HL-60/S4 (cell line): ENCODE data around the gene TNFSF12.

Experiments used
- in situ Hi-C: fragments of 300-500 bp; cut with MboI; formaldehyde crosslinking; loops from 2 replicates; pipeline ENCODE4 v1.14.3; 2022; ENCODE audit warnings: low sequenced_read_pairs

The TNFSF12 gene

DNA sequence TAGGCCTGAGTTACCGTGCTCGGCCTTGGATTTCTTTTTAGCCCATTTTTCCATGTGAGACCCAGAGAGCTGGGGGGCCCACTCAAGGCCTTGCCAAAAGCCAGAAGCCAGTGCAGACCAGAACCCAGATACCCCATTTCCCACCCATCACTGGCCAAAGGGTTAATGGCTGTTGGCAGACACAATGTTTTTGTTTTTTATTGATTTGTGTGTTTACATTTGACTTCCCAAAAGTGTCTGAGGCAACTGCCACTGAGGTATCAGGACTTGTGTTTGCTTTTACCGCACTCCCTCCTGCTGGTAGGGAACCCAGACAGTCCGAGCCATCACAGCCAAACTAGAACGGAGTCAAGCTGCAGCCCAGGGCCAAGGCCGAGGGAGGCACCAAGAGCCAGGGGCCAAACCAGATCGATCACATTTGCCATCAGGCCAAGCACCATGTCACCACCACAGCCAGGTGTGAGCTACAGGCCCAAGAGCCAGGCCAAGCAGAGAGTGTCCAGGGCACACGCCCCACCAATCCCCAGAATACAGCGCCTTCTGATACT lies 7.7 kb upstream of the TNFSF12 start:
- in situ Hi-C loops: no loop called here

- in situ Hi-C loops: no loop called here
Measured at GRCh38 chr17:7544911-7545310, 3.9 kb upstream of the TNFSF12 start.

DNA sequence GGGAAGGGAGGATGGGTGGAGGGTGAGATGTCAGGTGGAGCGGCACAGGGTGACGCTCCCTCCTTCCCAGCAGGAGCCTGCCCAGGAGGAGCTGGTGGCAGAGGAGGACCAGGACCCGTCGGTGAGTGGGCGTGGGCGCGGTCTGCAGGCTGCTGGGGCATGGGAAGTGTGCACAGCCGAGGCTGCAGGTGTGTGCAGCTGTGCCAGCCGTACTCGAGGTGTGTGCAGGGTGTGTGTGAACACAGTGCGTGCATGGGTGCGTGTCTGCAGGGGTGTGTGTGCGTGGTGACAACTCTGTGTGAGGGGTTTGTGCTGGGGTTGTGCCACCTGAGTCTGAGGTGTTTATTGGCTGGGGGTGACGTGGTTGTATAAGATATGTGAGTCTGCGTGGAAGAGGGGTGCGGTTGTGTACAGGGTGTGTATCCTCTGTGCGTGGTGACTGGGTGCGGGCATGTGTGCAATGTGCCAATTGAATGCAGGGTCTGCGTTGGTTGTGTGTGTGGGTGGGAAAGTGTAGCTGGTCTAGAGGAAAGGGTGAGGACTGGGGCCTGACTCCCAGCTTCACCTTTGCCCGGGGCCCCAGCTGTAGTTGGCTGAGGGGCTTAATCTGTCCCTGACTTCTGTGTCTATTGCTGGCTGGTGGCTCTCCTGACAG lies 670 bp downstream of the TNFSF12 start:
- in situ Hi-C loops: no loop called here

DNA sequence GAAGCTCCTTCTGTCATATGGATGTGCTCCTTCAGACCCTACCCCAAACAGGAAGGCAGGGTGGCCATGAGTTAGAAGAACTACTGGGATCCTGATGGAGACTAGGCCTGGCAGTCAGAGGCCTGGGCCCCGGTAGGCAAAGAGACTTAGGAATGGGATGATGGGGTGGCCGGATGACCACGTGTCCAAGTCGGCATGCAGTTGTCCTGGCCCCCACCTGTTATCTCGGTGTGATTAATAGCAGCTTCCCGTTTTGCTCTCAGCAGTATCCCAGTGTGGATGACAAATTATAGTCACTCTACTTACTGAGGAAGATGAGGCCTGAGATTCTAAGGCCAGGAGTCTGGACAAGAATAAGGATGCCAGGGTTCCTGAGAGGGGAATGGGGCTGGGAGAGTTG lies 1.5 kb downstream of the TNFSF12 start:
- in situ Hi-C loops: no loop called here

GRCh38 chr17:7551396-7551795 lies 2.5 kb downstream of the TNFSF12 start:
- in situ Hi-C loops: no loop called here

DNA sequence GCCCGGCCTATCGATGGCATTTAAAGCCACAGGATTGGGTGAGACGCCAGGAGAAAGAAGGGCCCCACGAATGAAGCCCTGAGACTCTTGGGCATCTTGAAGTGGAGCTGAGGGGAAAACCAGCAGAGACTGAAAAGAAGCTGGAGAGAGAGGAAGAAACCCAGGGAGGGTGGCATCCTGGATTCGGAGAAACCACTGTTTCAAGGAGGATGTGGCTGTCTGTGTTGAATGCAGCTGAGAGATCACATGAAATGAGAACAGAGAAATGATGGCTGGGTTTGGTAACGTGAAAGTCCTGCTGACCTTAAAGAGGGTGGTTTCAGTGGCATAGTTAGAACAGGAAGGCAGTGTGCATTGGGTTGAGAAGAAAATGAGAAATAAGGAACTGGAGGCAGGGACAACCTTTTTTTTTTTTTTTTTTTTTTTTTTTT lies 3.8 kb downstream of the TNFSF12 start:
- in situ Hi-C loops: no loop called here

GRCh38 chr17:7553356-7553755 lies 4.5 kb downstream of the TNFSF12 start:
- in situ Hi-C loops: no loop called here

- in situ Hi-C loops: no loop called here
Measured at GRCh38 chr17:7555320-7555948, 6.6 kb downstream of the TNFSF12 start.

GRCh38 chr17:7556627-7557026 lies 7.8 kb downstream of the TNFSF12 start:
- in situ Hi-C loops: no loop called here

GRCh38 chr17:7557147-7557764 lies 8.4 kb downstream of the TNFSF12 start:
- in situ Hi-C loops: no loop called here

- in situ Hi-C loops: no loop called here
Measured at GRCh38 chr17:7557775-7558543, 9.1 kb downstream of the TNFSF12 start.

- in situ Hi-C loops: no loop called here
Measured at GRCh38 chr17:7558544-7559319, 9.9 kb downstream of the TNFSF12 start, which contains the start of gene TNFSF13. Gene TNFSF13 (plus strand): TSS chr17:7558750. CDS start chr17:7559040, 290 bp downstream.

GRCh38 chr17:7559320-7560171 lies 10.7 kb downstream of the TNFSF12 start:
- in situ Hi-C loops: no loop called here

- in situ Hi-C loops: no loop called here
Measured at GRCh38 chr17:7560172-7561027, 11.5 kb downstream of the TNFSF12 start.

- in situ Hi-C loops: no loop called here
Measured at GRCh38 chr17:7561028-7561575, 12.2 kb downstream of the TNFSF12 start.

DNA sequence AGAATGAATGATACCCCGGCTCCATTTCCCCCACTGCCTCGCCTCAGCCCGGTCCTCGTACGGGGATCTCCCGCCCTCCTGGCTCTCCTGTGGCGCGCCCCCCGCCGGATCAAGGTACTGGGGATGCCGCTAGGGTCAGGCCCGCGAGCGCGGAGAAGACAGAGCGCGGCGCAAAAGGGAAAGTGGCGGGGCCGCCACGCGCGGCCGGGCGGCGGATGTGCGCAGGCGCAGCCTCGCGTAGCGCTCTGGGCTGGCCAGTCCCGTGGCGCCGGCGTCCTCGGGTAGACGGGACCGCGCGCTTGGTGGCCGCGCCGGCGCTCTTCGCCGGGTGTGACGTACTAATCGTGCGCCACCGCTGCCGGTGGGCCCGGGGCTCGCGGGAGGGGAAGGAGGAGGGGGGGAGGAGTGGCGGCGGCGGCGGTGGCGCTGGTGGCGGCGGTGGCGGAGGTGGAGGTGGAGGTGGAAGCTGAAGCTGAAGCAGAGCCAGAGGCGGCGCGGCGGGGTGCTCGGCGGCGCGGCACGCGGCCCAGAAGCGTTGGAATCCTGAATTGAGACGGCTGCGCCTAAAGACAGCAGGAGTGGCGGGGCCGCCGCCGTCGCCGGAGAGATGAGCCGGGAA lies 12.8 kb downstream of the TNFSF12 start, which contains the start of gene SENP3:
SENP3 (plus strand) TSS at position 331 of the 619 bp plus-strand sequence. CDS start 1,158 bp downstream, outside the sequence.
- in situ Hi-C loops: no loop called here

DNA sequence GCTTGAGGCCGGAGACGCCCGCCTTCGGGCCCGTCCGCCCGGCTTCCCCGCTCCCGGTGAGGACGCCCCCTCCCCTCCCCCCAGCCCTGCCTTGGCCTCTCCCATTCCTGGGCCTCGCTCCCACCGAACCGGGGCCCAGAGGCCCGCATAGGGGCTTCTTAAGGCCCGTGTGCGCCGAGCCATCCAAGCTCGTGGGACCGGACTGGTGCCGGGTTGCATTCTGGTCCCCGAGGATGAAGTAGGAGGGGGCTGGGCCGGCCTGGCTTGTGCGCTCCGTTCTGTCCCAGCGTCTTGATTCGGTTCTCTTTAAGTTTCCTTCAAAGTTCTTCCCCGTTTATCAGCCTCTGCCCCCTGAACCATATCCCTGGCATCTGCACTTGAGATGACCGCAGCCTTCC lies 13.3 kb downstream of the TNFSF12 start:
- in situ Hi-C loops: no loop called here
